ENCODE data around the gene CD244. TPM values are rescaled to one million over a fixed set of nuclear protein-coding genes. Genes with fewer than 3 reads are reported as not detected.

The CD244 gene, protein sequence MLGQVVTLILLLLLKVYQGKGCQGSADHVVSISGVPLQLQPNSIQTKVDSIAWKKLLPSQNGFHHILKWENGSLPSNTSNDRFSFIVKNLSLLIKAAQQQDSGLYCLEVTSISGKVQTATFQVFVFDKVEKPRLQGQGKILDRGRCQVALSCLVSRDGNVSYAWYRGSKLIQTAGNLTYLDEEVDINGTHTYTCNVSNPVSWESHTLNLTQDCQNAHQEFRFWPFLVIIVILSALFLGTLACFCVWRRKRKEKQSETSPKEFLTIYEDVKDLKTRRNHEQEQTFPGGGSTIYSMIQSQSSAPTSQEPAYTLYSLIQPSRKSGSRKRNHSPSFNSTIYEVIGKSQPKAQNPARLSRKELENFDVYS
- total RNA-seq, result not detected in 2 replicates

DNA sequence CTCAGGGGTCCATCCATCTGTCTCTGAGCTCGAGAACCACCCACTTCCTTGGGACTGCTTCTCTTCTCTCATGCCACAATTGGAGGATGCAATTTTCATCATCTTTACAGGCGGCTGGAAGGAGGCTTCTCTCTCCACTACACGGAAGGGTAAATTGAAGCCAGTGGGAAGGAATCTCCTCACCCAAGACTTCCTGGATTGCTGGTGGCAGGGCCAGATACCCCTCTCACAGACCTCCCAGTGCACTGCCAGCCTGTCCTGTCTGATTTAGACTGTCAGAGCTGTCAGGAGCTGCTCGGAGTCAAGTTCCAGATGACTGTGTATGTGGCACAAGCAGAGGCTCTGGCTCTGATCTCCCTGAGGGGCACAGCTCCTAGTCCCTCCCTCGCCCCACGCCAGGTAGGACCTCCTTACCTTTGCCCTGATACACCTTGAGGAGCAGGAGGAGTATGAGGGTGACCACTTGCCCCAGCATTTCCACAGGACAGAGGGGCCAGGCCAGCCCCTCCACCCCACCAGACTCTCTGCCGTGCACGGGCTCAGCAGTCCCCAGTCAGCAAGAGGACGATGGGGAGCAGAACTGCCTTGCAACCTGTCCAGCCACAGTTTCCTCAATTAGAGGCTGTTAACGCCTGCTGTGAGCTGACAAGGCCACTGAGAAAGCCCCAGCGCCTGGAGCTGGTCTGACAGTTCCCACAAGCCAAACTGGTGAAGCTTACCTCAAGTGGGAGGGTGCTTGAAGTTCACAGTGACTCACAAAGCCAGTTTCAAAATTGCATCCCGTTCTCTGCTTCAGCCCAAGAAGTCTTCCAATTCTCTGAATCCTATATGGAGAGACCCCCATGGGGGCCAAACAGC, at the start of gene CD244:
CD244 (minus strand) TSS at position 685 of the 858 bp plus-strand sequence; CDS start at position 475, 210 bp downstream.

DNA sequence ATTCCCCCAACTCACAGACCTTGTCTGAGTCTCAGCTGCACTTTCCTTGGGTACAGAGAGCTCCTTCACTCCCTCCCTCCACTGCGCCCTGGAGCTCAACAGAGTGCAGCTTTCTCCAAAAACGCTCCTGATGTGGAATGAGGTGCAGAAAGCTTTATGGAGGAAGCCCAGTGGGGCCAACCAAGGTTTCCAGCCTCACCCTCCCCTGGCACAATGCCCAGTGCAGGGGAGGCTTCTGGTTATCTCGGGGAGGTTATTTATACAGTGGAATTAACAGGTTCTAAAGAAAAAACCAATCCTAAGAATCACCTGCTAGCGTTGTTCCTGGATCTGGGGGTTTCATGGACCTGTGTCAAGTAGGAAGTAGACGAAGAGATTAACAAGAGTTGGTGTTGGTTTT, 22.4 kb upstream of the CD244 start, which contains the start of gene ITLN1:
ITLN1 (minus strand) TSS at position 139 of the 400 bp plus-strand sequence. CDS start 303 bp downstream, outside the sequence.

DNA sequence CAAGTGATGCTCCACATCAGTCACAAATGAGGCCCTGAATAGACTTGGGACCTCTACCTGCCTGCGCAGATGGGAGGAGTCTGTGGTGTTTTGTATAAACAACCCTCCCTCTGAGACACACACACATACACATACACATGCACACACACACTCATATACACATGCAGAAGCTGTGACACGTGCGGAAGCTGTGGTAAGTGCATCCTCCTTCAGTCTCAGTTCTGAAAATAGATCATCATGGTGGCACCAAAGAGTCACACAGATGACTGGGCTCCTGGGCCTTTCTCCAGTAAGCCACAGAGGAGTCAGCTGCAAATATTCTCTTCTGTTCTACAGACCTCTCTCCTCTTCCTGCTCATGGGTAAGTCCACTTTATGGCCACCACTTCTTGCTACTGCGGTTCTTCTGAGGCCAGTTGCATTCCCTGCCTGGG, 66.7 kb downstream of the CD244 start, which contains the start of gene LY9:
LY9 (plus strand) TSS at position 224 of the 433 bp plus-strand sequence; CDS start at position 238, 14 bp downstream.

Other genes with a start within 250 kb of the CD244 start
- not detected in 2 replicates for gene SLAMF1, start 215.8 kb downstream of the CD244 start, total RNA-seq
- gene CD48, start 151.1 kb downstream of the CD244 start, total RNA-seq, result not detected in 2 replicates
- not detected in 2 replicates for gene SLAMF7, start 123.6 kb downstream of the CD244 start, total RNA-seq
- gene LY9, start 66.7 kb downstream of the CD244 start, total RNA-seq, result not detected in 2 replicates
- gene ITLN1, start 22.3 kb upstream of the CD244 start, total RNA-seq, result not detected in 2 replicates
- not detected in 2 replicates for gene ITLN2, start 91.9 kb upstream of the CD244 start, total RNA-seq
- gene F11R, start 158.3 kb upstream of the CD244 start, total RNA-seq, result 84.2 and 331 TPM in 2 replicates
- gene TSTD1, start 176.1 kb upstream of the CD244 start, total RNA-seq, result 3.8 TPM in 1 of 2 replicates, not detected in the other
- gene USF1, start 183.1 kb upstream of the CD244 start, total RNA-seq, result 104 and 119 TPM in 2 replicates
- not detected in 2 replicates for gene ARHGAP30, start 207.0 kb upstream of the CD244 start, total RNA-seq
- gene NECTIN4, start 226.7 kb upstream of the CD244 start, total RNA-seq, result 0.31 and 0.32 TPM in 2 replicates
- 1.5 and 1.6 TPM in 2 replicates for gene KLHDC9, start 235.5 kb upstream of the CD244 start, total RNA-seq